Measurements from ENCODE around the gene PCDH10. TPM values are rescaled to one million over a fixed set of nuclear protein-coding genes. Genes with fewer than 3 reads are reported as not detected.

The PCDH10 gene
- total and polyA plus RNA-seq, 2 of the 4 experiments (the other 2 are of a cell fraction), result 0.90 to 2.0 TPM

- TF ChIP-seq MAZ (IDR thresholded peaks at IDR 0.05; ENCODE audit: borderline replicate concordance, low read depth, low read length) (no peak), MAFK (IDR thresholded peaks at IDR 0.05; ENCODE audit: low read depth, low read length) (no peak), ELK1 (IDR thresholded peaks at IDR 0.05; ENCODE audit: borderline replicate concordance, low read depth, low read length) (no peak), FOS (IDR thresholded peaks at IDR 0.05; ENCODE audit: low read depth, low read length) (no peak), SMC3 (IDR thresholded peaks at IDR 0.05; ENCODE audit: low read depth, low read length) (no peak), BHLHE40 (IDR thresholded peaks at IDR 0.05; ENCODE audit: low read depth, low read length) (no peak), CHD1 (IDR thresholded peaks at IDR 0.05; ENCODE audit: low read depth, low read length) (no peak), POLR2A (IDR thresholded peaks at IDR 0.05; ENCODE audit: low read depth, low read length) (no peak), RFX5 (IDR thresholded peaks at IDR 0.05; ENCODE audit: low read depth, low read length) (no peak), MXI1 (IDR thresholded peaks at IDR 0.05; ENCODE audit: borderline replicate concordance, low read depth, low read length) (no peak), CEBPB (IDR thresholded peaks at IDR 0.05; ENCODE audit: low read depth, low read length) (no peak), NFE2L2 (IDR thresholded peaks at IDR 0.05; ENCODE audit: low read depth, low read length) (no peak), RAD21 (IDR thresholded peaks at IDR 0.05; ENCODE audit: low read length) (no peak), USF2 (IDR thresholded peaks at IDR 0.05; ENCODE audit: low read depth, low read length) (no peak)
- TF ChIP-seq, protein P1, sequence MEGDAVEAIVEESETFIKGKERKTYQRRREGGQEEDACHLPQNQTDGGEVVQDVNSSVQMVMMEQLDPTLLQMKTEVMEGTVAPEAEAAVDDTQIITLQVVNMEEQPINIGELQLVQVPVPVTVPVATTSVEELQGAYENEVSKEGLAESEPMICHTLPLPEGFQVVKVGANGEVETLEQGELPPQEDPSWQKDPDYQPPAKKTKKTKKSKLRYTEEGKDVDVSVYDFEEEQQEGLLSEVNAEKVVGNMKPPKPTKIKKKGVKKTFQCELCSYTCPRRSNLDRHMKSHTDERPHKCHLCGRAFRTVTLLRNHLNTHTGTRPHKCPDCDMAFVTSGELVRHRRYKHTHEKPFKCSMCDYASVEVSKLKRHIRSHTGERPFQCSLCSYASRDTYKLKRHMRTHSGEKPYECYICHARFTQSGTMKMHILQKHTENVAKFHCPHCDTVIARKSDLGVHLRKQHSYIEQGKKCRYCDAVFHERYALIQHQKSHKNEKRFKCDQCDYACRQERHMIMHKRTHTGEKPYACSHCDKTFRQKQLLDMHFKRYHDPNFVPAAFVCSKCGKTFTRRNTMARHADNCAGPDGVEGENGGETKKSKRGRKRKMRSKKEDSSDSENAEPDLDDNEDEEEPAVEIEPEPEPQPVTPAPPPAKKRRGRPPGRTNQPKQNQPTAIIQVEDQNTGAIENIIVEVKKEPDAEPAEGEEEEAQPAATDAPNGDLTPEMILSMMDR (conservative IDR thresholded peaks at IDR 0.05; ENCODE audit: low read depth, low read length), result no peak
- in situ Hi-C loops (cut with MboI; ENCODE audit: low sequenced_read_pairs) (no loop called here), dilution Hi-C loops (cut with HindIII; ENCODE audit: low sequenced_read_pairs, unreplicated experiment) (no loop called here), intact Hi-C loops (cut with micrococcal nuclease) (loop anchor here (5.0 kb wide), 1 partner anchor 691 kb away; no protein-coding TSS in a partner anchor)
- Histone ChIP-seq H3K56ac (ENCODE audit: extremely low read depth, insufficient read depth, low read length) (no peak overlapping the region), H3K4ac (ENCODE audit: low read depth, low read length) (no peak overlapping the region), H3K36me3 (ENCODE audit: control insufficient read depth, insufficient read depth, low read length) (no peaks in the 10 kb centered on the region), H3K14ac (replicated peaks; ENCODE audit: low read depth, low read length) (no peak overlapping the region), H3K9ac (ENCODE audit: low read depth, low read length) (no peak overlapping the region), H2AK9ac (replicated peaks; ENCODE audit: low read depth, low read length, poor library complexity) (no peak overlapping the region), H3K18ac (ENCODE audit: low read depth, low read length) (no peak overlapping the region), H3K27me3 (ENCODE audit: control insufficient read depth, insufficient read depth, low read length) (peaks cover 46% of the 10 kb centered on the region), H3K27ac (ENCODE audit: insufficient read depth, low read length) (no peak overlapping the region), H2BK20ac (ENCODE audit: low read depth, low read length) (no peak overlapping the region), H3K23ac (ENCODE audit: low read depth, low read length) (no peak overlapping the region), H2BK15ac (ENCODE audit: low read depth, low read length) (no peak overlapping the region), H3K4me3 (ENCODE audit: insufficient read depth, low read depth, low read length) (no peak overlapping the region), H3K4me2 (ENCODE audit: low read depth, low read length) (peak overlapping the region; percentile 36; the same call in 1 of the 2 replicates), H4K8ac (ENCODE audit: low read depth in 2 of 2, low read length in 2 of 2) (no peak overlapping the region), H3K4me1 (ENCODE audit: control insufficient read depth, insufficient read depth, low read length) (peaks cover 2% of the 10 kb centered on the region; the same call in 1 of the 2 replicates), H2BK5ac (ENCODE audit: low read depth, low read length, poor library complexity, severe bottlenecking) (no peak overlapping the region), H2BK120ac (ENCODE audit: low read depth, low read length) (no peak overlapping the region), H2AFZ (replicated peaks; ENCODE audit: low read length, poor library complexity) (peak overlapping the region; percentile 63), H3K9me1 (ENCODE audit: insufficient read depth, low read length) (no peaks in the 10 kb centered on the region), H4K20me1 (ENCODE audit: insufficient read depth, low read length) (no peaks in the 10 kb centered on the region), H2AK5ac (ENCODE audit: low read depth, low read length) (no peak overlapping the region), H3K79me1 (ENCODE audit: low read depth in 1 of 2, low read length in 2 of 2) (no peaks in the 10 kb centered on the region), H4K5ac (ENCODE audit: low read depth, low read length) (no peak overlapping the region), H4K91ac (ENCODE audit: insufficient read depth, low read depth, low read length) (no peak overlapping the region), H3K9me3 (ENCODE audit: control insufficient read depth, insufficient read depth, low read length) (no peaks in the 10 kb centered on the region)
- WGBS, 2 experiments (ENCODE audit: extremely low coverage in 2 of 2, insufficient read length in 1 of 2), result 2% methylated on average over 24 of the region's 31 CpGs; no CpG with 5 or more reads in 1 of the 2 experiments
- ChIA-PET POLR2A (ENCODE audit: unreplicated experiment) (no interaction called here), CTCF (no interaction called here)
- ATAC-seq (ENCODE audit: low read depth) (no peak), DNase-seq (no peak)
- BruUV-seq (replicated peaks), result no TSS peak
Measured at GRCh38 chr4:133151341-133151690, 2.2 kb downstream of the PCDH10 start.
